ENCODE data around the gene ADAMTS17.

Gene ADAMTS17

GRCh38 chr15:100083572-100083971, 258.2 kb downstream of the ADAMTS17 start:
- DNase-seq (no peak), ATAC-seq (ENCODE audit: insufficient read depth, low read depth) (no peak)
- H3K4me1 ChIP-seq (ENCODE audit: insufficient read depth, low read length), result no peaks in the 10 kb centered on the region
- no peaks in the 10 kb centered on the region for H4K20me1 ChIP-seq (ENCODE audit: insufficient read depth, low read length)
- H3K4me3 ChIP-seq (ENCODE audit: low read depth in 1 of 2, low read length in 2 of 2), result no peak overlapping the region
- no peak overlapping the region for H2AFZ ChIP-seq (ENCODE audit: low read depth, low read length)
- peaks cover 45% of the 10 kb centered on the region for H3K36me3 ChIP-seq (ENCODE audit: insufficient read depth, low read length)
- no peaks in the 10 kb centered on the region for H3K27me3 ChIP-seq (ENCODE audit: insufficient read depth, low read length, poor library complexity)
- no peak for TF ChIP-seq EZH2 (IDR thresholded peaks at IDR 0.05; ENCODE audit: borderline replicate concordance, low read depth, low read length, severe bottlenecking)
- TF ChIP-seq CTCF (IDR thresholded peaks at IDR 0.05; ENCODE audit: borderline replicate concordance, extremely low read depth, low read length, poor library complexity, severe bottlenecking), result no peak
- H3K9ac ChIP-seq (ENCODE audit: low read depth, low read length), result no peak overlapping the region
- no peaks in the 10 kb centered on the region for H3K9me3 ChIP-seq (ENCODE audit: insufficient read depth, low read length, severe bottlenecking)
- no peak overlapping the region for H3K4me2 ChIP-seq (ENCODE audit: insufficient read depth, low read length)
- no peak overlapping the region for H3K27ac ChIP-seq (ENCODE audit: low read length)
- no peaks in the 10 kb centered on the region for H3K79me2 ChIP-seq (ENCODE audit: insufficient read depth, low read length)

GRCh38 chr15:100082761-100083402, 258.9 kb downstream of the ADAMTS17 start:
- Histone ChIP-seq H3K79me2 (ENCODE audit: insufficient read depth, low read length) (no peaks in the 10 kb centered on the region), H3K4me1 (ENCODE audit: insufficient read depth, low read length) (no peaks in the 10 kb centered on the region), H3K4me2 (ENCODE audit: insufficient read depth, low read length) (no peak overlapping the region), H3K36me3 (ENCODE audit: insufficient read depth, low read length) (peaks cover 45% of the 10 kb centered on the region), H3K4me3 (ENCODE audit: low read depth in 1 of 2, low read length in 2 of 2) (no peak overlapping the region), H3K9ac (ENCODE audit: low read depth, low read length) (no peak overlapping the region), H2AFZ (ENCODE audit: low read depth, low read length) (no peak overlapping the region), H3K27me3 (ENCODE audit: insufficient read depth, low read length, poor library complexity) (no peaks in the 10 kb centered on the region), H3K9me3 (ENCODE audit: insufficient read depth, low read length, severe bottlenecking) (no peaks in the 10 kb centered on the region), H4K20me1 (ENCODE audit: insufficient read depth, low read length) (no peaks in the 10 kb centered on the region), H3K27ac (ENCODE audit: low read length) (no peak overlapping the region)
- ATAC-seq (ENCODE audit: insufficient read depth, low read depth) (no peak), DNase-seq (no peak)
- no peak for TF ChIP-seq EZH2 (IDR thresholded peaks at IDR 0.05; ENCODE audit: borderline replicate concordance, low read depth, low read length, severe bottlenecking)
- TF ChIP-seq CTCF (IDR thresholded peaks at IDR 0.05; ENCODE audit: borderline replicate concordance, extremely low read depth, low read length, poor library complexity, severe bottlenecking), result no peak

- H2AFZ ChIP-seq (ENCODE audit: low read depth, low read length), result no peak overlapping the region
- H3K4me2 ChIP-seq (ENCODE audit: insufficient read depth, low read length), result no peak overlapping the region
- no peak overlapping the region for H3K27ac ChIP-seq (ENCODE audit: low read length)
- DNase-seq (no peak), ATAC-seq (ENCODE audit: insufficient read depth, low read depth) (no peak)
- H3K4me1 ChIP-seq (ENCODE audit: insufficient read depth, low read length), result no peaks in the 10 kb centered on the region
- no peak overlapping the region for H3K4me3 ChIP-seq (ENCODE audit: low read depth in 1 of 2, low read length in 2 of 2)
- H3K79me2 ChIP-seq (ENCODE audit: insufficient read depth, low read length), result no peaks in the 10 kb centered on the region
- peaks cover 47% of the 10 kb centered on the region for H3K36me3 ChIP-seq (ENCODE audit: insufficient read depth, low read length)
- H3K9ac ChIP-seq (ENCODE audit: low read depth, low read length), result no peak overlapping the region
- H4K20me1 ChIP-seq (ENCODE audit: insufficient read depth, low read length), result no peaks in the 10 kb centered on the region
- no peaks in the 10 kb centered on the region for H3K27me3 ChIP-seq (ENCODE audit: insufficient read depth, low read length, poor library complexity)
- TF ChIP-seq EZH2 (IDR thresholded peaks at IDR 0.05; ENCODE audit: borderline replicate concordance, low read depth, low read length, severe bottlenecking) (no peak), CTCF (IDR thresholded peaks at IDR 0.05; ENCODE audit: borderline replicate concordance, extremely low read depth, low read length, poor library complexity, severe bottlenecking) (no peak)
- H3K9me3 ChIP-seq (ENCODE audit: insufficient read depth, low read length, severe bottlenecking), result no peaks in the 10 kb centered on the region
Measured at GRCh38 chr15:100081454-100081853, 260.3 kb downstream of the ADAMTS17 start.
